ENCODE data around the gene DAZAP1.
"Not testable (repeated sequence)": the region's sequence is repeated elsewhere in the genome, so short reads cannot be mapped to it uniquely, and the experiment has no call there.

DAZAP1 gene

DNA sequence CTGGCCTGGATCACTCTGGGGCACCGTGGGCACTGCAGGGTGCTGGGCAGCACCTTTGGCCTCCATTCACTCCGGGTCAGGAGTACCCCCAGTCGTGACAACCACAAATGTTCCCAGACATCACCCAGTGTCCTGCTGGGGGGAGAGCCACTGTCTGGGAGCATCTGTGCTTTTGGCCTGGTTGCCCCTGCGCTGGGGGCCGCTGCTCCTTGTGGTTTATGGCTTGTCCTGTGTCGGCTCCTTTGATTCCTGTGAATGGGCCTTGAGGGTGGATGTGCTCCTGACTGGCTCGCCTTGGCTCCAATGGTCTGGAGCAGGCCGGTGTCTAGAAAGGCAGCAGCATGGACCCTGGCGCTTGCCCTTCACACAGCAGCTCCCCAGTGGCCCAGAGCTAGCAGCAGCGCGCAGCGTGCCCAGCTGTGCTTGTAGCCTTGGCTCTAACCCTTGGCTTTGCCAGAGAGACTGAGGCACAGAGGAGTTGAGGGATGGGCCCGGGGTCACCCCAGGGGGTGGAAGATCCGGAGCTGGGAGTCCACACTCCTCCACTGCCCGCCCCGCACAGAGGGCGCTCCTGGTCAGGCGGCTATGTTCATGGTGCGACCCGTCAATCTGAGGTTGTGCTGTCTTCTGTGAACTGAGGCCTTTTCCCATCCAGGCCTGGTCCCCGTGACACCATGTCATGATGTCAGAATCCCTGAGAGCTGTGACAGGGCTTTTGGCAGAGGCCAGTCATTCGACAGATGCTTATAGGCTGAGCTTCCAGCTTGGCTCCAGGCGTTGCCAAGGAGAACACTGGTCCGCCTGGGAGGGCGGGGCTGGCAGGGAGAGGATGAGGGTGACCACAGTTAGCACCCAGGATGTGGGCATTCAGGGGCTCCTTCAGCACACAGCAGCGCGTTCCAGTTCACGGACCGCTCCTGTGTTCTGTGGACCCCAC is 4.1 kb downstream of the DAZAP1 start:
- DNase-seq = no peak

DNA sequence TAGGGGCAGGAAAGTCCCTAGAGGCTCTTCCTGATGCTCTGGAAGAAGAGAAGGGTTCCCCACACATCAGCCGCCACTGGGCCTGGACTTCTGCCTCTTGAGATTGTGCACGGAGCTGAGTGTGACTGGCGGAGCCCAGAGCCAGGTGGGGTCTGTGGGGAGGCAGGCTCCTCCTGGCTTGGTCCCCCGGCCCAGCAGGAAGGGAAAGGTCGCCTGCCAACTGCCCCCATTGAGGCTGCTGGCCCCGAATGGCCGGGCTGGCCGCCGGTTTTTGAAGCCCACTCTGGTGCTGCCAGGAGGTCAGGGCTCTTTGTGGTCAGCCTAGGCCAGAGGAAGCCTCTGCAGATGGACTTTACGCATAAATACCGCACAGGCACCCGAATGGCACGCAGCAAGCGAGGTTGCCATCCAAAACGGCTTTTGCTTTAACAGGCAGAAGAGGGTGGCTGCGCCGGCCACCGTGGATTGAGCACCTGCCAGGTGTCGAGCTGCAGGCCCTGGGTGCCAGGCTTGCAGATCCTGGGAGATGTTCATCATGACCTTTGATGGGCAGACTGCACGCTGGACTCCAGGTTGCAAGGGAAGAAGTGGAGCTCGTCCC is 5.0 kb downstream of the DAZAP1 start:
- DNase-seq = no peak

DNA sequence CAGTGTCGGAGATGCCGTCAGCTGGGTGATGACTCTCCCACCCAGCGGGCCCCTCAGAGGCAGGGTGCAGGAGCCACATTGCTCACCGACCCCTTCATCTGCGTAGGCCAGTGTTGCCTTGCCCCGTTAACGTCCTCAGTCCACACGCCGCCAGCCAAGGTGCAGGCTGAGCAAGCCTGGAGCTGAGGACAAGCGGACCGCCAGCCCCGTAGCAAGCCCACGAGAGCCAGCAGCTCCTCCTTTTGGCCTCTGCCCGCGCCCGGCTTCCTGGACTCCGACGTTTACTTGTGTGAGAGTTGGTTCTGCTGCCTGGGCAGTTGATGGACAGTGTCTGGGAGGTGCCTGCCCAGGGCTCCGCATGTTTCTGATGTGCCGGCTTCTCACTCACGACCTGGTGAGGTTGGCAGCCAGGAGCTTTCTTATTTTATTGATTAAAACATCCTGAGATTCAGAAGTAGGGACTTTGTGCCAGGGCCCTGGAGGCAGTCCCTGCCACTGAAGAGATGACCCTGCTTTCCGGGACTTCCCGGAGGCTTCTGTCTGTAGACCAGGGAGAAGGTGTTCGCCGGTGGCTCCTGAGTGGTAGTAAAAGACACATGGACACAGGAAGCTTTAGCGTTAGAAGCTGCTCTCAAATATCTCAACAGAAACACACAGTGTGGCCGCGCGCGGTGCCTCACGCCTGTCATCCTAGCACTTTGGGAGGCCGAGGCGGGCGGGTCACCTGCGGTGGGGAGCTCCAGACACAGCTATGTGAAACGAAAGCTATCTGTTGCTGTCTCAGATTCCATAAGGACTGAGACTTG is 5.8 kb downstream of the DAZAP1 start:
- DNase-seq = no peak

DNA sequence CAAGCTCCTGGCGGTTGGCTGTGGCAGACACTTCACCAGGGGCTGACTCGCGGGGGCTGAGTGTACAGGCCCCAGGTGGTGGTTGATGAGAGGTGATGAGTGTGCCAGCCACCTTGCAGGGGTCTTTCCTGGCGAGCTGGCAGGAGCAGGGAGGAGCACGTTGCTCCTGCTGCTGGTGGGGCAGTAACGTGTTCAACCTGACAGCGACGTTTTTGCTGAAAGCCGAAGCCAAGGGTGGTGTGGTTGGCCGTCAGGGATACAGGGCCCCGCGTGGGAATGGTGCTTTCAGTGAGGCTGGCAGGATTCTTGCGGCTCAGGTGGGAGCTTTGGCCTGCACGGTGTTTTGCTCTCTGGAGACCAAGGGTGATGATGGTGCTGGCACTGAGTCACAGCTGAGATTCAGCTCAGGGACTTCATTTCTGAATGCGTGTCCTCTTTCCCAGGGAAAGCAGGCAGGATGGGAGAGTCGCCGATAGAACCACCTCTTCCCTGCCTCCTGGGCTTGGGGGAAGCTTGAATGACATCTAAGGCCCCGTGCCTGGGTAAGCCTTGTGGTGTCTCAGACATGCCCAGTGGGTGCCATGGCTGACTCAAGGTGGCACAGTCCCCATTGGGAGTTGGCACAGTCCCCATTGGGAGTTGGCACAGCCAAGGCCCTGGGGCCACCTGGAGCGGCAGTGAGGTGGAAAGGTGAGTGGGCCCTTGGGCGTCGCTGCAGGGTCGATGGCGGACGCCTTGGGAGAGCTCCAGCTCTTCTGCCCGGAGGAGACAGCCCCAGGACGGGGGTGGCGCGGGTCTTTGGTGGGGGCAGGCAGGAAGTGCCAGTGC is 8.8 kb downstream of the DAZAP1 start:
- no peak for DNase-seq

GRCh38 chr19:1417145-1417544 is 9.8 kb downstream of the DAZAP1 start:
- no peak for DNase-seq

GRCh38 chr19:1417681-1418495 is 10.5 kb downstream of the DAZAP1 start:
- no peak for DNase-seq

- DNase-seq = no peak
Measured at GRCh38 chr19:1418496-1418775, 11.1 kb downstream of the DAZAP1 start.

GRCh38 chr19:1418951-1419738 is 11.8 kb downstream of the DAZAP1 start:
- DNase-seq = no peak

- not testable (repeated sequence) for DNase-seq
Measured at GRCh38 chr19:1420085-1420484, 12.7 kb downstream of the DAZAP1 start.

GRCh38 chr19:1420590-1420989 is 13.2 kb downstream of the DAZAP1 start:
- DNase-seq = no peak

GRCh38 chr19:1421218-1421957 is 14.0 kb downstream of the DAZAP1 start:
- DNase-seq = no peak

DNA sequence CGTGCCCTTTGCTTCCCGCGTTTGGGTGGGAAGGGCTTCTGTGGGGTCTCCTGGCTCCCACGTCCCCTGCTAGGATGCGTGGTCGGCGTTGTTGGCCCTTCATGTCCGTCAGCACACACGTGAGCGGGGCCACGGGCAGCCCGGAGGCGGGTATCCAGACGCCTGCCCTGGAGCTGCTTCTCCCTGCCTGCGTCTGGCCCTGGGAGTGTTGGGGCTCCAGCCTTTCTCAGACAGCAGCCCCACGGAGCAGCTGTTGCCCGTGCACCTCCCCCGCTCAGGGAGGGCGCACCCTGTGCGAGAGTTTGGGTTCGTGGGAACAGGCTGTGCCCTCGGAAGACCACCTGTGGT is 14.5 kb downstream of the DAZAP1 start:
- DNase-seq = no peak

DNA sequence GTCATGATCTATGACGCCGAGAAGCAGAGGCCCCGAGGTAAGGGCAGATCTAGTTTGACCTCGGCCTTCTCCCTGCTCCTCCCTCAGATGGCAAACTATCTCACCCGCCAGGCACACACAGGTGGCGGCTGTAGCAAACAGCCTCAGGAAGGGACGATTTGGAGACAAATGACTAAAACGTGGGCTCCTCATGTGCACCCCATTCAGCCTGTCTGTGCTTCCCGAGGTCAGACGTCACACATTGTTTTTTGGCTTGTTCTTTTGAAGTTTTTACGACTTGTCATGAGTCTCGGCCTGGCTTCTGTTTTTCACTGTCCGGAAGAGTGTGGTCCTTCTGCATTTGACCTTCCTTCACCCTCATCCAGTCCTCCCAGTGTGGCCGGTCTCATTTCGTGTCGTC is 15.0 kb downstream of the DAZAP1 start:
- no peak for DNase-seq

GRCh38 chr19:1422943-1423342 is 15.6 kb downstream of the DAZAP1 start:
- DNase-seq = no peak

GRCh38 chr19:1423436-1424191 is 16.2 kb downstream of the DAZAP1 start:
- DNase-seq = no peak

- no peak for DNase-seq
Measured at GRCh38 chr19:1424192-1424955, 17.0 kb downstream of the DAZAP1 start.

GRCh38 chr19:1425102-1425837 is 17.9 kb downstream of the DAZAP1 start:
- no peak for DNase-seq

DNA sequence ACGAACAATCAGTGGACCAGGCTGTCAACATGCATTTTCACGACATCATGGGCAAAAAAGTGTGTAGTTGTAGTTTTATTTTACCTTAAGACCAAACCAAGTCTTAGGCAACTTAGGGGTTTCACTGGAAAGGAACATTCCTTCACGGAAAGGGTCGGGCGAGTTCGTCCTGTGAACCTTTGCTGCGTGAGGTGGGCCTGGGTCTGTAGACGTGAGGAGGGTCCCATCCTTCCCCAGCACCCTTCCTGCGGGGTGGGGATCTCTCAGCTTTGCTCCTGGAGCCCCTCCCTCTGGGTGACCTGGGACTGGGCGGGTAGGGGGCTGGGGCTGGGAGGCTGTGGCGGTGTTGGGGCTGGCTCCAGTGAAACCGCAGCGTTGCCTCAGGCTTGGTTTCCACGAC is 18.5 kb downstream of the DAZAP1 start:
- no peak for DNase-seq

Measured in activated naive CD4-positive, alpha-beta T cell (primary cell).